Stimulated activated CD4-positive, alpha-beta T cell treated with anti-CD3 and anti-CD28 coated beads, Interleukin-15, amount 100 ng/mL, for 1 hour (primary cell): Measurements from ENCODE around the gene NKX6-1.

Source experiments
- DNase-seq, 2 donors: peaks; one replicate each; pipeline ENCODE4 v3.0.0-alpha.2; 2020; ENCODE audit warnings: low read depth in 1 of 2, low spot score in 1 of 2

The NKX6-1 gene

DNA sequence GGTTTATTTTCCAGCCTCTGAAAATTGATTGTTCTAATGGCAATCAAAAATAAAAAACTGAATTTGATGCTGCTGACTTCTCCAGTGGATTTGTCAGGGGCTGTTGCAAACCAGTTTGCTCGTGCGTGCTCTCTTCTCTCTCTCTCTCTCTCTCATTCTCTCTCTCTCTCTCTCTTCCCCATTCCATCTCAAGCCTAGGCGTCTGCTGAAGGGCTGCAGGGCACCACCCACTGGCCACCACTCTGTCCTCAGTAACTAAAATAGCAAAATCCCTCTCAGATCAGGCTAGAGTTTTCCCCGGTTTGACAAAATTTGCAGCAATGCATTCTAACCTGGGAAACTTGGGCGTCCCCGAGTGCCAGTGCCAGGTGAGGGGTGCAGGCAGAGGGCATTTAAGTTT is 19.4 kb downstream of the NKX6-1 start:
- no peak for DNase-seq

DNA sequence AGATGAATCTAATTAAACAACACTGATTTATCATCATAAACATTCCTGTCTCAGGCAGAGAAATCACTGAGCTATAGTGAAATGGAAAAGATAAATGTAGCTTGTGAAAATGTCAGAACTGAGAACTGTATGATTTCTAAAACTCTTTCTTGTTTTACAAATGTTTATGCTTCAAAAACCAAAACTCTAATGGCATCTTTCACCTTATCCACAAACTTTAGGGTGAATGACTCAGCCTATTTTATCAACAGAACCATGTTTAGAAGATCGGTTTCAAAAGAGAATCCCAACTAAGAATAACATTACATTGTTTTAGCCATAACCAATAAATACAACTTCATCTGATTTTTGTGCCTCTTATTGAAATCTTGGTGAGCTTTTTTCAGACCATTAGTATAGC is 21.4 kb downstream of the NKX6-1 start:
- DNase-seq: no peak

DNA sequence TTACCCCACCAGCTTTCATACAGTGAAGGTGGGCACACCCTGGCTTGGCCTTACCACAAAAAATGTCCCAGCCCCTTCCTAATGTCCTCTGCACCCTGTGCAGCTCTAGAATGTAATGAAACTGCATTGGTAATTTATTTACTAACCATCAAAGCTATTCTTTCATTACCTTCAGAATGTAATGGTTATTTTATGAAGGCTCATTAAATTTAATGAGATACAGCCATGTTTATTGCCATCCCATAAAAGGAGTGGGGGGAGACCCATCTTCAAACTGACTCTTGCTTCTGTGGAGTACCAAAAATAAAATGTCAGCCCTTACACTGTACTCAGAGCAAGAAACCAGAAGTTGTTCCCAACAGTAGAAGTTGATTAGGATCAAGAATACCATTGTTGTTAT is 25.0 kb downstream of the NKX6-1 start:
- DNase-seq: no peak

GRCh38 chr4:84472154-84472553 is 26.9 kb downstream of the NKX6-1 start:
- DNase-seq: no peak

- DNase-seq: no peak
Observed at GRCh38 chr4:84470204-84470785, 28.8 kb downstream of the NKX6-1 start.

DNA sequence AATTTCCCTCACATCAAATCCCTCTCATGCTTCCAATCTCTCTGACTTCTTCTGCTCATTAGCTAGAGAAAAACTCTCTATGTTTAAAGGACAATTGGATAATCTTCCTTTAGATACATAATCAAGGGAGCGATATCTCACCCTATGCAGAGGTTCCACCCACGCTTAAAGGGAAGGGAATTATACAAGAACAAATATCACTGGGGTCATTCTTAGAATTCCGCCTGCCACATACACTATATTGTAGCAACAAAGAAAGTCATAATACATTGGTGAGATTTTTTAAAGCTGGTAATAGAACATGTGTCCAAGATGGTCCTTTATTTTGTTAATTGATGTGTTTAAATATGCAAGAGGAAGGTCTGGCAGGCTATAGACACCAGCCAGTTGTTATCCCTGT is 31.5 kb downstream of the NKX6-1 start:
- DNase-seq: no peak

DNA sequence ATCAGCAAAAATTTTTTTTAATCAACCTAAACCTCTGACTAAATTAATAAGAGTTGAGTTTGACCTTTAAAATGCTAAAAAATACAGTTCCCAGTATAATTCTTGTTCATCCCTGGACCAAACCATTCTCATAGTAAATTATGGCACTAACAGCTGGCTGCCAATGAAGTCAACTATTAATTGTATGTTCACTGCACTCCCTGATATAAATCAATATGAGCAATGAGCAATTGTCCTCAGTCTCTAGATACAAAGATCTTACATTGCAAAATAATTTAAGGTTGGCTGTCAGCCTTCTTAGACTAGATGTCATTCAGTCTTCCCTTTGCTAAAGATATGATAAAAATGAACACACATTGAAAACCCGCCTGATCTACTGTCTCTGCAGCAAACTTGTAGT is 39.3 kb downstream of the NKX6-1 start:
- DNase-seq: no peak

DNA sequence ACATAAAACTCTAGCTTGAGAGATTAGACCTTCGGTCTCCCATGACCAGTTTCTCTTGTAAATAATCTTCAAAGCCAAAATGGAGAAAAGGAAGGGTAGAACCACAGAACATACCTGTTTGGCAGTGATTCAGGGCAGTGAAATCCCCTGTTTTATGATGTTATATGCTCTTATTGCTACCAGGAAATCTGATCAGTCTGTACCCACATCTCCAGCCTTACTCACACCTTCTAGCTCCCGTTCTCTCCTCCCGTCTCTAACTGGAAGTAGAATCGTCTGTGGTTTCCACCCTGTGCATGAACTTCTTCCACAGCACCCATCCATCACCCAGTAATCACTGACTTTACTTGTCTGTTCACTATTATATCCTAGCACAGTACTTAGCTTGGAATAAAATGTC is 42.9 kb downstream of the NKX6-1 start:
- DNase-seq: no peak

- DNase-seq: no peak
Observed at GRCh38 chr4:84455697-84456096, 43.4 kb downstream of the NKX6-1 start.

- no peak for DNase-seq
Observed at GRCh38 chr4:84451546-84451945, 47.5 kb downstream of the NKX6-1 start.

GRCh38 chr4:84443523-84443922 is 55.6 kb downstream of the NKX6-1 start:
- DNase-seq: no peak

DNA sequence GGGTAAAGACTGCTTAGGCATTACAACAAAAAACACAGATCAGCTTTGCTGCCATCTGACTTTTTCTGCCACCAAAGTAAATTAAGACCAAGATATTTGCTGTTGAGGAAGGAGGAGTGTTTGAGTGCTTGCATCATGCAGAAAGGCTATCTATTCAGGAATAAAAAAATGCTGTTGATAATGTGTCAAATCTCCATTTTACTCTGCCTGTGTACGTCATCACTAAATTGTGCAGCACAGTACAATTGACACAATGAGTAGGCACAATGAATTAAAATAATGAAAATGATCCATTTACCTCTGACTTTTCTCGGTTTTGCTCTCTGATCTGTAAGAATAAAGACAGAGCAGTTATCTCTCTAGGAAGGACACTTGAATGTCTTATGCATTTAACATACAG is 56.3 kb downstream of the NKX6-1 start:
- DNase-seq: no peak
